Endothelial cell (in vitro differentiated cells): ENCODE results near the gene ALK. TPM values are rescaled to one million over a fixed set of nuclear protein-coding genes. Genes with fewer than 3 reads are reported as not detected.

ENCODE experiments used
- DNase-seq: peaks from one replicate; pipeline ENCODE4 v3.0.0; 2021; ENCODE audit warnings: low spot score
- H3K27ac Mint-ChIP-seq: one replicate; pipeline ENCODE4 v1.8.0; 2021; ENCODE audit warnings: mixed read lengths, inconsistent platforms; ENCODE audit not compliant: unreplicated experiment
- H3K27me3 Mint-ChIP-seq: one replicate; pipeline ENCODE4 v1.8.0; 2021; ENCODE audit warnings: mild to moderate bottlenecking, moderate library complexity, mixed read lengths, inconsistent platforms; ENCODE audit not compliant: unreplicated experiment
- H3K36me3 Mint-ChIP-seq: one replicate; pipeline ENCODE4 v1.8.0; 2021; ENCODE audit warnings: mild to moderate bottlenecking, low read depth, mixed read lengths, inconsistent platforms; ENCODE audit not compliant: unreplicated experiment
- H3K4me1 Mint-ChIP-seq: one replicate; pipeline ENCODE4 v1.8.0; 2021; ENCODE audit warnings: mild to moderate bottlenecking, mixed read lengths, inconsistent platforms; ENCODE audit not compliant: unreplicated experiment
- H3K4me3 Mint-ChIP-seq: one replicate; pipeline ENCODE4 v1.8.0; 2021; ENCODE audit warnings: mild to moderate bottlenecking, mixed read lengths, inconsistent platforms; ENCODE audit not compliant: unreplicated experiment
- H3K9me3 Mint-ChIP-seq: one replicate; pipeline ENCODE4 v1.8.0; 2021; ENCODE audit warnings: mixed read lengths, inconsistent platforms; ENCODE audit not compliant: unreplicated experiment
- CTCF ChIP-seq: fragments of 200-600 bp; sonication (generic); IDR thresholded peaks from one replicate; pipeline ENCODE4 v1.5.0; 2021; ENCODE audit warnings: antibody characterized with exemption; ENCODE audit not compliant: unreplicated experiment
- total RNA-seq: library from RNA; stranded (reverse); fragmentation: NEBNext Ultra II Directional; extraction: Animal tissue kit (Norgen Biotek cat#: 25700); gene quantifications from one replicate; pipeline ENCODE4 v1.2.1, GENCODE V29; 2021; ENCODE audit not compliant: unreplicated experiment

Gene ALK
- total RNA-seq, 1 donor from 2014 or later, result 0.05 TPM

GRCh38 chr2:29323961-29324360 lies 597.4 kb downstream of the ALK start:
- DNase-seq, result no peak
- no peak for TF ChIP-seq CTCF
- Mint-ChIP-seq H3K27ac (no peak overlapping the region), H3K27me3 (peaks cover 7% of the 10 kb centered on the region), H3K4me1 (no peaks in the 10 kb centered on the region), H3K36me3 (no peaks in the 10 kb centered on the region), H3K4me3 (no peak overlapping the region), H3K9me3 (no peaks in the 10 kb centered on the region)

GRCh38 chr2:29323301-29323700 lies 598.1 kb downstream of the ALK start:
- no peak overlapping the region for H3K27ac Mint-ChIP-seq
- no peaks in the 10 kb centered on the region for H3K36me3 Mint-ChIP-seq
- no peak for DNase-seq
- no peak overlapping the region for H3K4me3 Mint-ChIP-seq
- no peaks in the 10 kb centered on the region for H3K9me3 Mint-ChIP-seq
- TF ChIP-seq CTCF, result no peak
- peaks cover 7% of the 10 kb centered on the region for H3K27me3 Mint-ChIP-seq
- no peaks in the 10 kb centered on the region for H3K4me1 Mint-ChIP-seq

GRCh38 chr2:29322011-29322410 lies 599.4 kb downstream of the ALK start:
- Mint-ChIP-seq H3K9me3 (no peaks in the 10 kb centered on the region), H3K4me3 (no peak overlapping the region), H3K36me3 (no peaks in the 10 kb centered on the region), H3K4me1 (no peaks in the 10 kb centered on the region), H3K27ac (no peak overlapping the region), H3K27me3 (peaks cover 4% of the 10 kb centered on the region)
- TF ChIP-seq CTCF, result no peak
- DNase-seq, result no peak

- H3K36me3 Mint-ChIP-seq, result no peaks in the 10 kb centered on the region
- no peak overlapping the region for H3K4me3 Mint-ChIP-seq
- TF ChIP-seq CTCF, result no peak
- peaks cover 7% of the 10 kb centered on the region for H3K27me3 Mint-ChIP-seq
- no peak for DNase-seq
- no peaks in the 10 kb centered on the region for H3K9me3 Mint-ChIP-seq
- H3K4me1 Mint-ChIP-seq, result no peaks in the 10 kb centered on the region
- no peak overlapping the region for H3K27ac Mint-ChIP-seq
Measured at GRCh38 chr2:29317801-29318485, 603.4 kb downstream of the ALK start.

GRCh38 chr2:29317077-29317517 lies 604.3 kb downstream of the ALK start:
- Mint-ChIP-seq H3K27ac (no peak overlapping the region), H3K27me3 (peaks cover 7% of the 10 kb centered on the region), H3K4me1 (no peaks in the 10 kb centered on the region), H3K9me3 (no peaks in the 10 kb centered on the region), H3K36me3 (no peaks in the 10 kb centered on the region), H3K4me3 (no peak overlapping the region)
- TF ChIP-seq CTCF, result no peak
- no peak for DNase-seq
